Measurements from ENCODE around the gene RHAG. TPM values are rescaled to one million over a fixed set of nuclear protein-coding genes. Genes with fewer than 3 reads are reported as not detected.

RHAG gene
- total RNA-seq, result 1 to 10 TPM in 1 of 6 experiments, under 1 TPM in 3, not detected in 2; 0.18 to 2.7 (median 0.85) TPM
- long read RNA-seq, result 0 reads

GRCh38 chr6:49636713-49637349 lies at the start of gene RHAG:
TSS of gene RHAG (minus strand) at chr6:49636839. CDS start at chr6:49636812, 27 bp downstream.
- H3K4me1 ChIP-seq, result no peaks in the 10 kb centered on the region
- DNase-seq (no peak), ATAC-seq (no peak)
- H3K27ac ChIP-seq, result no peak within 1 kb of the TSS
- intact Hi-C loops (cut with DNase I), result no loop called here
- 52% methylated on average over 3 of the region's 3 CpGs for WGBS (ENCODE audit: insufficient coverage, low coverage, low lambda C conversion rate, missing lambda C conversion rate)
- H3K36me3 ChIP-seq, result no peaks in the 10 kb centered on the region
- no peaks in the 10 kb centered on the region for H3K27me3 ChIP-seq
- H3K4me3 ChIP-seq, result no peak within 1 kb of the TSS
- no peak for TF ChIP-seq POLR2A (IDR thresholded peaks at IDR 0.05)
- TF ChIP-seq, protein P1, sequence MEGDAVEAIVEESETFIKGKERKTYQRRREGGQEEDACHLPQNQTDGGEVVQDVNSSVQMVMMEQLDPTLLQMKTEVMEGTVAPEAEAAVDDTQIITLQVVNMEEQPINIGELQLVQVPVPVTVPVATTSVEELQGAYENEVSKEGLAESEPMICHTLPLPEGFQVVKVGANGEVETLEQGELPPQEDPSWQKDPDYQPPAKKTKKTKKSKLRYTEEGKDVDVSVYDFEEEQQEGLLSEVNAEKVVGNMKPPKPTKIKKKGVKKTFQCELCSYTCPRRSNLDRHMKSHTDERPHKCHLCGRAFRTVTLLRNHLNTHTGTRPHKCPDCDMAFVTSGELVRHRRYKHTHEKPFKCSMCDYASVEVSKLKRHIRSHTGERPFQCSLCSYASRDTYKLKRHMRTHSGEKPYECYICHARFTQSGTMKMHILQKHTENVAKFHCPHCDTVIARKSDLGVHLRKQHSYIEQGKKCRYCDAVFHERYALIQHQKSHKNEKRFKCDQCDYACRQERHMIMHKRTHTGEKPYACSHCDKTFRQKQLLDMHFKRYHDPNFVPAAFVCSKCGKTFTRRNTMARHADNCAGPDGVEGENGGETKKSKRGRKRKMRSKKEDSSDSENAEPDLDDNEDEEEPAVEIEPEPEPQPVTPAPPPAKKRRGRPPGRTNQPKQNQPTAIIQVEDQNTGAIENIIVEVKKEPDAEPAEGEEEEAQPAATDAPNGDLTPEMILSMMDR (IDR thresholded peaks at IDR 0.05), result no peak
- no peaks in the 10 kb centered on the region for H3K9me3 ChIP-seq

- TF ChIP-seq, protein P1 (IDR thresholded peaks at IDR 0.05), result no peak
- TF ChIP-seq POLR2A (IDR thresholded peaks at IDR 0.05), result no peak
- ATAC-seq (no peak), DNase-seq (no peak)
- Histone ChIP-seq H3K27ac (no peak overlapping the region), H3K4me3 (no peak overlapping the region), H3K9me3 (no peaks in the 10 kb centered on the region), H3K36me3 (no peaks in the 10 kb centered on the region), H3K27me3 (no peaks in the 10 kb centered on the region), H3K4me1 (no peaks in the 10 kb centered on the region)
- intact Hi-C loops (cut with DNase I), result no loop called here
- WGBS (ENCODE audit: insufficient coverage, low coverage, low lambda C conversion rate, missing lambda C conversion rate), result 37% methylated on average over 4 of the region's 4 CpGs
These were observed 40.1 kb upstream of the RHAG start for GRCh38 chr6:49676671-49677281.

DNA sequence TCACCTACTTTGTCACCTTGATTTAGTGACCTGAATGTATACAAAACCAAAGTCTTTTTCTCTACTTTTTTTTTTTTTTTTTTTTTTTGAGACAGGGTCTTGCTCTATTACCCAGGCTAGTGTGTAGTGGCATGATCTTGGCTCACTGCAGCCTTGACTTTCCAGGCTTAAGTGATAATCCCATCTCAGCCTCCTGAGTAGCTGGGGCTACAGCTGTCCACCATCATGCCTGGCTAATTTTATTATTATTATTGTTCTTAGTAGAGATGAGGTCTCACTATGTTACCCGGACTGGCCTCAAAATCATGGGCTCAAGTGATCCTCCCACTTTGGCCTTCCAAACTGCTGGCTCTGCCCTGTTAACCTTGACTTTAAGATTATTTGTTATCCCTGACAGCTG lies 39.2 kb upstream of the RHAG start:
- no peak overlapping the region for H3K4me3 ChIP-seq
- DNase-seq (no peak), ATAC-seq (no peak)
- H3K27ac ChIP-seq, result no peak overlapping the region
- H3K36me3 ChIP-seq, result no peaks in the 10 kb centered on the region
- no peaks in the 10 kb centered on the region for H3K4me1 ChIP-seq
- no peaks in the 10 kb centered on the region for H3K27me3 ChIP-seq
- intact Hi-C loops (cut with DNase I), result no loop called here
- 50% methylated on average over 1 of the region's 1 CpG for WGBS (ENCODE audit: insufficient coverage, low coverage, low lambda C conversion rate, missing lambda C conversion rate)
- H3K9me3 ChIP-seq, result no peaks in the 10 kb centered on the region
- no peak for TF ChIP-seq POLR2A (IDR thresholded peaks at IDR 0.05)
- TF ChIP-seq, protein P1 (IDR thresholded peaks at IDR 0.05), result no peak

- Histone ChIP-seq H3K27ac (no peak overlapping the region), H3K4me3 (no peak overlapping the region), H3K27me3 (no peaks in the 10 kb centered on the region), H3K9me3 (no peaks in the 10 kb centered on the region), H3K36me3 (no peaks in the 10 kb centered on the region), H3K4me1 (no peaks in the 10 kb centered on the region)
- TF ChIP-seq, protein P1 (IDR thresholded peaks at IDR 0.05), result no peak
- no peak for TF ChIP-seq POLR2A (IDR thresholded peaks at IDR 0.05)
- DNase-seq, result no peak
- intact Hi-C loops (cut with DNase I), result no loop called here
- ATAC-seq, result no peak
These were observed 31.5 kb upstream of the RHAG start for GRCh38 chr6:49668083-49668511.
